GM12801 (cell line): ENCODE measurements around the gene MYOT.

Experiments used
- CTCF ChIP-seq: IDR thresholded peaks from one replicate; pipeline ENCODE4 v1.5.1; 2011; ENCODE audit warnings: control low read depth; ENCODE audit not compliant: insufficient read length; ENCODE audit errors: extremely low read depth

The MYOT gene

DNA sequence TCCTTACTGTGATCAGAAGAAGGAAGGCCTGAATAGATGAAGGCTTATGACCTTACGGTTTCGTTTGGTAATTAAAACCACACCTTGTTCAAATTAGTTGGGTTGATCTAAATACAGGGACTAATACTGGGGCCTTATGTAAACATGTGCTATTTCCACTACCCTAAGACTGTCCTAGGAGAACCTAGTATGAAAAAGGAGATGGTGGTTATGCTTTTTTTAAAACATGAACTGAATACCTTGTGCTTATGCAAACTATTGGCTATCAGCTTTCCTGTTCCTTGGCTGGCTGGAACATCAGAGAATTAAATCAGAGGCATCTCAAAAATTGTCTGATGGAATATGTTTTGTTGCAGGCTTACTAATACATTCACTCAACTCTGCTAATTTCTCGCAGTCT, 3.9 kb downstream of the MYOT start:
- TF ChIP-seq CTCF = no peak

GRCh38 chr5:137872466-137872865, 4.8 kb downstream of the MYOT start:
- no peak for TF ChIP-seq CTCF

- TF ChIP-seq CTCF = no peak
Observed at GRCh38 chr5:137876101-137876500, 8.4 kb downstream of the MYOT start.

- TF ChIP-seq CTCF = no peak
Observed at GRCh38 chr5:137880313-137880712, 12.7 kb downstream of the MYOT start.

DNA sequence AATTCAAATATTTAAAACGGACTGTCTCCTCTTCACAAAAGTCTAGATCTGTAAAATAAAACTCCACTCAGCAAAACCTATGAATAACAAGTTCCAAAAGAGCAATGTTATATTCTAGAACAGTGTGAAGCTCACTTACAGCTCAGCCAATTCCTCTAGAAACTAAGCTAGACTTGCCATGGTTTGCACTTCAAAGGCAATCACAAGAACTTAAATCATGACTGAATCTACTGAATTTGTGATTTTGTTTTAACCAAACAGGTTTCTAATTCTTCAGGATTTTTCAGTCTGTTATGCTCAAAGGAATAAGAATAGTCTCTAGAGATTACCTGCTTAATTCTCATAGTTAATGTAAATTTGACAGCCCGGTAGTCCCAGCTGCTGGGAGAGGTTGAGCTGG, 20.2 kb downstream of the MYOT start:
- no peak for TF ChIP-seq CTCF

GRCh38 chr5:137888466-137888862, 20.8 kb downstream of the MYOT start:
- TF ChIP-seq CTCF = no peak

DNA sequence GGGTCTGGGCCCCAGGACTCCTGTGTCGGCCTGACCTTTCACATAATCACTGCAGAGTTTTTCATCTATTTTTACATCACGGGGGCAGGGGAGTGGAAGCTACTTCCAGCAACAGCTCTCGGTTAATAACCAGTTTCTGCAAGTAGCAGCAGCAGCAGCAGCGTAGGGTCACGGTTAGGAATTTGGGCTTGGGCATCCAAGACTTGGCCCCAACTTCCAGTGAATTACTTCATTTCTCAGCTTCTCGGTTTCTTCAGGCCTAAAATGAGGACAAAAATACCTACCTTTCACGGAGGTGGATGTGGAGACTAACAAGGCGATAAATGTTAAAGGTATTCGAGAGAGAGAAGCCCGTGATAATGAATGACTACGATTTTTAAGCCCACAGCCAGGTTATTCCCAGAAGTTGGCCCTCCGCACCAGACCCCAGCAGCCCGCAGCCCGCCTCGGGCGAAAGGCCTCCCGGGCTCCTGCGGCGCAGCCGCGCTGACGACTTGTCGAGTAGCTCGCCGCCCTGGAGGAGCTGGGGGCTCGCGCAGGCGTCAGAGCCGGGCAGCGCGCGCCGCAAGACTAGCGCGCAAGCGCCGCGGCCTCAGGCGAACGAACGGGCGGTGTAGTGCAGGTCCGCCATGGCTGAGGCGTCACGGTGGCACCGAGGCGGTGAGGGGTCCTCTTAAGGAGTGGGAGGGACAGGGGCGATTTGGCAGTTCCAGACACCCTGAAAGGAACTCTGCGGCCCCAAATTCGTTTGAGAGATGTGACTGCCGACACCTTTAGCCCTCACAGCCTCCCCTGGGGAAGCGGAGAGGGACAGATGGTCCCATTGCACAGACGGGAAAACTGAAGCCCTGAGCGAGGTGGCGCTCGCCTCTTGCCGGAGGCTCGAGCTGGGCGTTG, 21.5 kb downstream of the MYOT start, which contains the start of gene PKD2L2:
TSS of gene PKD2L2 (plus strand) at position 595 of the 897 bp plus-strand sequence. CDS start at position 630, 35 bp downstream.
- no peak for TF ChIP-seq CTCF
